ENCODE measurements around the gene POFUT2.

- TF ChIP-seq PATZ1 (CRISPR knock-in tag; IDR thresholded peaks at IDR 0.05; ENCODE audit: borderline replicate concordance), result no peak
- TF ChIP-seq CSRNP3 (CRISPR knock-in tag; IDR thresholded peaks at IDR 0.05), result no peak
- TF ChIP-seq ESRRG (CRISPR knock-in tag; IDR thresholded peaks at IDR 0.05), result no peak
- TF ChIP-seq ZNF70 (CRISPR knock-in tag; IDR thresholded peaks at IDR 0.05), result no peak
- TF ChIP-seq RARB (CRISPR knock-in tag; IDR thresholded peaks at IDR 0.05), result no peak
- TF ChIP-seq ZC3H10 (CRISPR knock-in tag; IDR thresholded peaks at IDR 0.05), result no peak
- no peak for TF ChIP-seq PPARA (CRISPR knock-in tag; IDR thresholded peaks at IDR 0.05; ENCODE audit: borderline replicate concordance)
- no peak for TF ChIP-seq ZFP3 (CRISPR knock-in tag; IDR thresholded peaks at IDR 0.05)
- no peak for TF ChIP-seq CSDC2 (CRISPR knock-in tag; IDR thresholded peaks at IDR 0.05)
- no peak for TF ChIP-seq SNAI2 (CRISPR knock-in tag; IDR thresholded peaks at IDR 0.05)
- TF ChIP-seq GLIS3 (CRISPR knock-in tag; IDR thresholded peaks at IDR 0.05), result no peak
Observed at GRCh38 chr21:45260191-45260825, 27.4 kb downstream of the POFUT2 start.
